Fibroblast of lung (primary cell): ENCODE results near the gene POU3F1.

Experiments
- CTCF ChIP-seq, 2 donors: IDR thresholded peaks in 1 of 2; conservative IDR thresholded peaks in 1 of 2; 1 replicate in 1 of 2; 2 replicates in 1 of 2; pipeline ENCODE4 v1.5.1; 2011 to 2012; ENCODE audit warnings: low read length in 2 of 2, control low read depth in 1 of 2, inconsistent platforms in 1 of 2, low read depth in 1 of 2, mild to moderate bottlenecking in 1 of 2
- EZH2 ChIP-seq: IDR thresholded peaks from 2 replicates; pipeline ENCODE4 v1.5.1; 2012; ENCODE audit warnings: low read length, control low read depth, mild to moderate bottlenecking; ENCODE audit errors: missing control alignments

GRCh38 chr1:38068220-38068979 is 21.8 kb upstream of the POU3F1 start:
- TF ChIP-seq CTCF (conservative IDR thresholded peaks at IDR 0.05 in 1 of 2, IDR thresholded peaks at IDR 0.05 in 1 of 2; ENCODE audit: low read depth in 1 of 2, low read length in 2 of 2) (no peak), EZH2 (no peak)
